Duodenal mucosa (tissue), 2 donors: ENCODE results near the gene ADAM10.

Source experiments
- H3K27ac ChIP-seq: one replicate; pipeline ENCODE4 v1.7.0; 2013; ENCODE audit warnings: low read depth, low read length
- H3K27me3 ChIP-seq, 2 donors: one replicate each; pipeline ENCODE4 v1.7.0; 2013; ENCODE audit warnings: low read length in 2 of 2, control low read depth in 1 of 2; ENCODE audit not compliant: insufficient read depth in 2 of 2, control insufficient read depth in 1 of 2
- H3K36me3 ChIP-seq, 2 donors: one replicate each; pipeline ENCODE4 v1.7.0; 2013; ENCODE audit warnings: low read length in 2 of 2, control low read depth in 1 of 2; ENCODE audit not compliant: insufficient read depth in 2 of 2, control insufficient read depth in 1 of 2
- H3K4me1 ChIP-seq, 2 donors: one replicate each; pipeline ENCODE4 v1.7.0; 2013; ENCODE audit warnings: low read length in 2 of 2, control low read depth in 1 of 2; ENCODE audit not compliant: insufficient read depth in 2 of 2, control insufficient read depth in 1 of 2
- H3K4me3 ChIP-seq, 2 donors: one replicate each; pipeline ENCODE4 v1.7.0; 2013; ENCODE audit warnings: low read length in 2 of 2, low read depth in 1 of 2
- H3K9ac ChIP-seq, 2 donors: one replicate each; pipeline ENCODE4 v1.7.0; 2013; ENCODE audit warnings: low read length in 2 of 2, low read depth in 1 of 2
- H3K9me3 ChIP-seq, 2 donors: one replicate each; pipeline ENCODE4 v1.7.0; 2013; ENCODE audit warnings: low read length in 2 of 2, control low read depth in 1 of 2; ENCODE audit not compliant: control insufficient read depth in 1 of 2

ADAM10 gene

DNA sequence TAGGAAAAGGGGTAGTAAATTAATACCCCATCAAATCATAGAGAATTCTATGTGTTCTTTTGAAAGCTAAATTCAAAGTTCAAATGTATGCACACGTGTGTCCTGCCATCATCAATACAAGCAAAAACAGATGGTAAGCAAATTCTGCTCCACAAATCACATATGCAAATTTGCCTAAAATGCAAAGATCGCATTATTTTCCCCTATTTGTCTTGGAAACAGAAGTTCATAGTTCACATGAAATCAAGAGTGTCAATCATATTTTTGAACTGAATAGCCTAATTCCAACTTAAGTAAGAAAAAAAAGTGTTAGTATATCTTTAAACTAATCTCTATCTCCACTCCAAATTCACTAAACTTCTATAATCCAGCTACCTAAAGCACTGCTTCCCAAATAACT lies 8.5 kb downstream of the ADAM10 start:
- Histone ChIP-seq H3K27ac (no peak overlapping the region), H3K9ac (no peak overlapping the region), H3K36me3 (no peaks in the 10 kb centered on the region), H3K9me3 (no peaks in the 10 kb centered on the region), H3K4me1 (peaks cover 0 to 21% of the 10 kb centered on the region in 2 donors), H3K4me3 (no peak overlapping the region), H3K27me3 (no peaks in the 10 kb centered on the region)

DNA sequence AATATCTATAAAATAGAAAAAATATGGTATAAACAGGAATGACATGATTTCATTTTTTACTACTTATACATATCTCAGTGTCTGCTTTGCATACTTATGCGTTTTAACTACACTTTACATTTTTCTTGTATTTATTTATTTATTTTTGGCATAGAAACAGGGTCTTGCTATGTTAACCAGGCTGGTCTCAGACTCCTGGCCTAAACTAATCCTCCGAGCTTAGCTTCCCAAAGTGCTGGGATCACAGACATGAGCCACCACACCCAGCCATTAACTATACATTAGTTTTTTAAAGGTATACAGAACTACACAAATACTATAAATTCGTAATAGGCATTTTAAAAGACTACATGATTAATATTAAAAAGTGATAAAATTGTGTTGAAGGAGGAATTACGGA lies 9.1 kb downstream of the ADAM10 start:
- Histone ChIP-seq H3K4me1 (peaks cover 0 to 16% of the 10 kb centered on the region in 2 donors), H3K9me3 (no peaks in the 10 kb centered on the region), H3K9ac (no peak overlapping the region), H3K27ac (no peak overlapping the region), H3K27me3 (no peaks in the 10 kb centered on the region), H3K4me3 (no peak overlapping the region), H3K36me3 (no peaks in the 10 kb centered on the region)

DNA sequence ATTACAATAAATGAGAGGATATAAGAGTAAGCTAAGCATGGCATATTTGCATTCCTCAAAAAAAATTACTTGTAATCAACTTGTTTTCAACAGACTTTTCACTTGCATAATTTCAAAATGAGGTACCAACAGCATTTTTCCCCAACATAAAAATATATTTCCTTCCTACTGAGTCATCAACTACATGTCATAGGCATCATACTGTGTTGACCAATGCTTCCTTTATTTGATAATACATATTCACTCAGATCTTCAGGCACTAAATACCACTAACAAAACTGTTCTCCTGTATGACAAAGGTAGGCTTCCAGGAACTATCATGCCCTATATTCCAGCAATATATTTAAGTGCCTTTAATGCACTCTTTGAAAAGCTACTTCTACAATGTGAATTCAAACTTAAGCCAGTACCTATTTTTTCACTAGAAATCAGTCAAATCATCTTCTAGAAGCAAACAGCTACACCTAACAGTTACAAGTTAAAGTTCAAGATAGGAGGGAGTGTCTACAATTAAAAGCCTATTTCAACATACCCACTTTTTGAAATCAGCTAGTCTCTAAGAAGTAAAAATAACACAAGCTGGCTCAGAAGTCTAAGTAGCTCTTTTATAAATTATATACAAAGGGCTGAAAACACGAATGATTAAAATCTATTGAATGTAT lies 11.3 kb downstream of the ADAM10 start:
- H3K36me3 ChIP-seq, result no peaks in the 10 kb centered on the region
- H3K4me1 ChIP-seq, result peaks cover 0 to 19% of the 10 kb centered on the region in 2 donors
- no peak overlapping the region for H3K27ac ChIP-seq
- no peak overlapping the region for H3K9ac ChIP-seq
- no peaks in the 10 kb centered on the region for H3K27me3 ChIP-seq
- H3K9me3 ChIP-seq, result no peaks in the 10 kb centered on the region
- H3K4me3 ChIP-seq, result no peak overlapping the region

DNA sequence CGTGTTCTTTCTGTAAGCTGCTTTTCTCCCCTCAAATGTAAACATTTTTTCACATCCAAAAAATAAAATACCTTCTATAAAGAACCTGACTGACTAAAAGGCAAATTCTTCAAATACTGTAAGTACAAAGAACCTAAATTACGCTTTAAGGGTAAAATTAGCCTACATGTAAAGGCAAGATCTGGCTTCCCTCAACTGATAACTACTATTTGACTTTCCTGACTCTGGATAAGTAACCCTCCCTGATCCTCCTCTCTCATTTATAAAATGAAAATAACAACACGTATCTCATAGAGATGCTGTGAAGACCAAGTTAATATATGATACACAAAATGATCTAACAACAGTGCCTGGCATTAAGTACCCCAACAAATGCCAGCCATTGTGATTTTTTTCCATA lies 12.2 kb downstream of the ADAM10 start:
- H3K9me3 ChIP-seq, result no peaks in the 10 kb centered on the region
- no peak overlapping the region for H3K9ac ChIP-seq
- no peak overlapping the region for H3K27ac ChIP-seq
- H3K4me3 ChIP-seq, result no peak overlapping the region
- no peaks in the 10 kb centered on the region for H3K36me3 ChIP-seq
- peaks cover 0 to 14% of the 10 kb centered on the region in 2 donors for H3K4me1 ChIP-seq
- no peaks in the 10 kb centered on the region for H3K27me3 ChIP-seq

DNA sequence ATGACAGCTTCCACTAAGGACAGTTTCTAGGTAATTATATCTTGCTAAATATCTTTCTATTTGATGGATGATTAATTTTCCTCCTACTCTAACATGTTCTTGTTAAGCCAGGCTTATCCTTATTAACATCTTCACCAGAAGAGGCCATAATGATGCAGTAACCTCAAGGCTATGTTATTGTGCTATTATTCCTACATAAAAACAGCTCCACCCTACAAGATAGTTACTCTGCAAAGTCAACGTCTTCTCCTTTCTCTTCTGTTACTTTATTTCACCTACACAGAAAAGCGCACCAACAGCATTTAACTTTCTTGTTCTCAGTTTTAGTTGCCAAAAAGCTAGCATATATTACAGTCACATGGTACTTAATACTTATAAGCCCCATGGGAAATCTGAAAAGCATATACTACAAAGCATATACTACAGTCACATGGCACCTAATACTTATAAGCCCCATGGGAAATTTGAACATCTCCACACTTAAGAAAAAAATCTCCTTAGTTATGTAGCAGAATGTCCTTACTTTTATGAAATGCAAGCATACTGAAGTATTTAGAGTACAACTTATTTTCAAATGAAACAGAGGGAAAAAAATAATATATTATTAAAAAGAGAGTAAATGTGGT lies 13.4 kb downstream of the ADAM10 start:
- peaks cover 0 to 8% of the 10 kb centered on the region in 2 donors for H3K4me1 ChIP-seq
- H3K4me3 ChIP-seq, result no peak overlapping the region
- no peak overlapping the region for H3K27ac ChIP-seq
- no peaks in the 10 kb centered on the region for H3K9me3 ChIP-seq
- H3K36me3 ChIP-seq, result no peaks in the 10 kb centered on the region
- no peaks in the 10 kb centered on the region for H3K27me3 ChIP-seq
- no peak overlapping the region for H3K9ac ChIP-seq

DNA sequence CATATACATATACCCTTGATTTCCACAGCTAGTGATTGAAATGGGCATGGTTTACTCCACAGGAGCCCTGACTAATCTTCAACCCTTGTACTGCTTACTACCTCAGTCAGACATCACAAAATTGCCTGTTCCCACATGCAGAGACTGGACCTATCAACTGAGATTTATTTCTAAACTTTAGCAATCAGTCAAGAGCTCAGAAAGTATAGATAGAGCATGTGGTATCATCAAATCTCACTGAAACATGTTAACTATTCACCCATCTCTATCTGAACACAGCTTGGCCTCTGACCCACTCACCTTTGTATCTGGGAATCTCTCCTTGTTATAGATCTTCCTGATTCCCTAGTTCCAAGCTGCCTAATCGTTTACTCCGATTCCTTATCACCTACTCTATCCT lies 14.6 kb downstream of the ADAM10 start:
- H3K27ac ChIP-seq, result no peak overlapping the region

DNA sequence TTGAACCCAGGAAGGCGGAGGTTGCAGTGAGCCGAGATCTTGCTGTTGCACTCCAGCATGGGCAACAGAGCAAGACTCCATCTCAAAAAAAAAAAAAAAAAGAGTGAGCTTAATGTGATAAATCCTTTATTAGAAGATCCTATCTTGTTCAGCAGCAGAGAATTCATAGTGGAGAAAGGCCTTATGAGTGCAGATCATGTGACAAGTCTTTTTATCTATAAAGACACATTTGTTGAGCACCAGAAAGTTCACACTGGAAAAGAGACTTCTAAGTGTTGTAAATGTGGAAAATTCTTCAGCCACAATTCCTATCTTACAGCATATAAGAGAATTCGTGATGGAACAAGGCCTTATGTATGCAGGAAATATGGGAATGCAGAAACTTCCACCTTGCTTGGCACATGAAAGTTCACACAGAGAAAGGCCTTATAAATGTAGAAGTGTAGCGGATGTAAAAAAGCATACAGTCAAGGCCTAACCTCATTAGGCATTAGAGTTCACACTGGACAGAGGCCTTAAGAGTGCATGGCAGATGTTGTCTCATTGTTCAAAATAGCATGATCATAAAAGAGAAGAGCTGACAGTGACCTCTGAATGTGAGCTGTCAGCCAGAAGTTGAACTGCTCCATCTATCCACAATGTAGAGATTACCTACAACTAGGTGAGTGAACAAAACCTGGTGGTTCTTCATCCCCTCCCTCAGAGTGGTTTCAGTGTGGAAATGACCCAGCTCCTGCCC lies 16.7 kb downstream of the ADAM10 start:
- Histone ChIP-seq H3K27me3 (no peaks in the 10 kb centered on the region), H3K4me1 (peaks cover 0 to 3% of the 10 kb centered on the region in 2 donors), H3K27ac (no peak overlapping the region), H3K36me3 (no peaks in the 10 kb centered on the region), H3K4me3 (no peak overlapping the region), H3K9ac (no peak overlapping the region), H3K9me3 (no peaks in the 10 kb centered on the region)

More for the DNA sequence above, 14.6 kb downstream of the ADAM10 start:
- H3K9me3 ChIP-seq, result no peaks in the 10 kb centered on the region
- H3K9ac ChIP-seq, result no peak overlapping the region
- H3K36me3 ChIP-seq, result no peaks in the 10 kb centered on the region
- H3K4me3 ChIP-seq, result no peak overlapping the region
- no peaks in the 10 kb centered on the region for H3K27me3 ChIP-seq
- peaks cover 0 to 8% of the 10 kb centered on the region in 2 donors for H3K4me1 ChIP-seq

DNA sequence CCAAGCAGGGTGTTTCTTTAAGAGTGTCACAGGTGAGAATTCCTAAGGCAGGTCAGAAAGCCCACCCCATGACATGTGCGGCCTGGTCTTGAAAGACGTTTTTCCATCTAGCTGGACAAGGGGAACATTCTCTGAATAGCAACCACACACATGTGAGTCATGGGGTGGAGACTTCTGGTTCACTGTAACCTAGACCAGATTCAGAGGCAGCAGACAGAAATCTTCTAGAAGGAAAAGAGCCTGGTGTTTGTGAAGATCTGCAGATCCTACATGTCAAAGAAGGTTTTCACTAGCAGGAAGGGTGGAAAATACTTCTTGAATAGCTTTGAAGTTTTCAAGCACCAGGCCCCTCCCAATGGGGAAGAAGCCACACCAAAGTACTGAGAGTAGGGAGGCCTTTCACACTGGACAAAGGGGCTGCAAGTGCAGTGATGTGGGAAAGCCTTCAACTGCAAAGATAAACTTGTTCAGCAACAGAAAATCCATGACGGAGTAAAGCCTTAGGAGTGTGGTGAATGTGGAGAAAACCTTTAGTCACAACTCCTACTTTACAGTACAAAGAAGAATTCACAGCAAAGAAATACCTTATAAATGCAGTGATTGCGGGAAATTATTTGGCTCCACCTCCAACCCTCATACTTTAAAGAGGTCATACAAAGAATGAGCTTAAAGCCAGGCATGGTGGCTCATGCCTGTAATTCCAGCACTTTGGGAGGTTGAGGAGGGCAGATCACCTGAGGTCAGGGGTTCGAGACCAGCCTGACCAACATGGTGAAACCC lies 17.6 kb downstream of the ADAM10 start:
- H3K4me3 ChIP-seq, result no peak overlapping the region
- no peaks in the 10 kb centered on the region for H3K9me3 ChIP-seq
- H3K4me1 ChIP-seq, result peaks cover 0 to 3% of the 10 kb centered on the region in 2 donors
- H3K9ac ChIP-seq, result no peak overlapping the region
- H3K27me3 ChIP-seq, result no peaks in the 10 kb centered on the region
- H3K36me3 ChIP-seq, result no peaks in the 10 kb centered on the region
- no peak overlapping the region for H3K27ac ChIP-seq

DNA sequence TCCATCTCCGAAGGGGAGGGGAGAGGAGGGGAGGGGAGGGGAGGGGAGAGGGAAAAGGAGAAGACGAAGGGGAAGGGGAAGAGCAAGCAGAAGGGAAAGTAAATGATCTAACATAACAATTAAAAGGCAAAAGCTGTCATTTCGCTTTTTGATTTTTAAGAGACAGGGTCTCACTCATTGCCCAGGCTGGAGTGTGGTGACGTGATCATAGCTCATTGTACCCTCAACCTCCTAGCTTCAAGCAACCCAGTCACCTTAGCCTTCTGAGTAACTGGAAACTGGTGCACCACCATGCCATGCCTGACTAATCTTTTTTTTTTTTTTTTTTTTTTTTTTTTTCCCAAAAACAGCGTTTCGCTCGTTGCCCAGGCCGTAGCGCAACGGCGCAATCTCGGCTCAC lies 22.6 kb downstream of the ADAM10 start:
- no peak overlapping the region for H3K4me3 ChIP-seq
- H3K27me3 ChIP-seq, result no peaks in the 10 kb centered on the region
- no peaks in the 10 kb centered on the region for H3K36me3 ChIP-seq
- no peaks in the 10 kb centered on the region for H3K9me3 ChIP-seq
- H3K27ac ChIP-seq, result no peak overlapping the region
- no peak overlapping the region for H3K9ac ChIP-seq
- no peaks in the 10 kb centered on the region for H3K4me1 ChIP-seq

DNA sequence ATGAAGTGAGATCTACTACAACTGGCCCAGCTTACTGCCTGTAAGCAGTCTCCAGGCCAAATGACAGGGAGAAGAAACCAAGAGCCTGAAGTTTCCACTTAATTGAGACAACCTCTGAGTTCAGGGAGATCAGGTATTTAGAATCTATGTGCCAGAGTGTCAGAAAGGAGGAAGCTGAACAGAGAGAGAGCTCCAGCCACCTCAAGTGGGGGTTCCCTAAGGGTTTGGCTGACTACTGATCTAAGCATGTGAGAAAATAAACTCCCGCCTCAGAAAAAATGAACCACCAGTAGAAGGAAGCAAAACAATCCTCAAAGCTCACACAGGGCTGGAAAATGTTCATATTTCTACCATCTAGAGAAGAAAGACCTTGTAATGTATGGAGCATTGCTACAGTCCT lies 25.0 kb downstream of the ADAM10 start:
- Histone ChIP-seq H3K27me3 (no peaks in the 10 kb centered on the region), H3K27ac (no peak overlapping the region), H3K9ac (no peak overlapping the region), H3K36me3 (no peaks in the 10 kb centered on the region), H3K9me3 (no peaks in the 10 kb centered on the region), H3K4me3 (no peak overlapping the region), H3K4me1 (no peaks in the 10 kb centered on the region)
